HCT116 (cell line): Measurements from ENCODE around the gene UGT1A3. TPM values are rescaled to one million over a fixed set of nuclear protein-coding genes. Genes with fewer than 3 reads are reported as not detected.
A peak's percentile ranks its signal among the peaks of the same experiment; 100 is the strongest.

Source experiments
- ATAC-seq: fragments of 200-7000 bp; cut with Tn5 transposase; 2 replicates; pipeline ENCODE4 v1.9.1; 2020; ENCODE audit warnings: mild to moderate bottlenecking, moderate library complexity
- BruUV-seq: library from RNA; stranded (reverse); fragments of 400-500 nt; replicated peaks from 2 replicates; lab custom pipeline; 2021; lab: Mats Ljungman, UMichigan
- CTCF ChIA-PET: fragments of 300-600 bp; sonication (Branson Sonifier 250); formaldehyde crosslinking; loops from one replicate; lab custom pipeline; 2021; ENCODE audit warnings: antibody characterized with exemption; lab: Charles Lee
- POLR2A ChIA-PET: fragments of 300-600, 350-600 bp; sonication (Branson Sonifier 250); formaldehyde crosslinking; loops from one replicate; lab custom pipeline; 2021; ENCODE audit warnings: antibody characterized with exemption; lab: Charles Lee
- RAD21 ChIA-PET, 2 experiments: fragments of 300-600 bp; sonication (Branson Sonifier 250); formaldehyde crosslinking; loops; one replicate each; lab custom pipeline; 2023; ENCODE audit warnings: low total read pairs in 2 of 2; ENCODE audit not compliant: uncharacterized antibody in 2 of 2, unreplicated experiment in 2 of 2, low non-redundant PET in 1 of 2; lab: Charles Lee
- DNase-seq: peaks from one replicate; pipeline ENCODE4 v3.0.0-alpha.2; 2010; ENCODE audit warnings: low read depth, low spot score
- H2AFZ ChIP-seq: fragments of 200-600 bp; shearing (Covaris generic), sonication (generic); 2 replicates; pipeline ENCODE4 v1.6.1; 2017; ENCODE audit warnings: low read depth, mixed run types, mixed read lengths, antibody characterized with exemption, low read length; ENCODE audit not compliant: poor library complexity, severe bottlenecking
- H3K27ac ChIP-seq: 2 replicates; pipeline ENCODE4 v1.5.1; 2012; ENCODE audit warnings: low read depth, low read length
- H3K27me3 ChIP-seq: fragments of 200-600 bp; sonication (generic); 2 replicates; pipeline ENCODE4 v1.6.1; 2016; ENCODE audit warnings: mixed run types, low read length, mixed read lengths; ENCODE audit not compliant: insufficient read depth
- H3K36me3 ChIP-seq, 2 experiments: fragments of 200-500 bp in 1 of 2; fragments of 200-600 bp in 1 of 2; sonication (Bioruptor generic) in 1 of 2; sonication (generic) in 1 of 2; 2 replicates each; pipeline versions ENCODE4 v1.5.1 to v1.6.1; 2014 to 2016; ENCODE audit warnings: low read length in 2 of 2, inconsistent platforms in 1 of 2, mixed read lengths in 1 of 2, mixed run types in 1 of 2; ENCODE audit not compliant: insufficient read depth in 2 of 2, control insufficient read depth in 1 of 2
- H3K4me1 ChIP-seq, 2 experiments: fragments of 200-600 bp in 1 of 2; sonication (generic) in 1 of 2; 2 replicates each; pipeline versions ENCODE4 v1.5.1 to v1.6.1; 2012 to 2017; ENCODE audit warnings: low read length in 2 of 2, inconsistent platforms in 1 of 2, mild to moderate bottlenecking in 1 of 2, mixed read lengths in 1 of 2, mixed run types in 1 of 2, moderate library complexity in 1 of 2; ENCODE audit not compliant: insufficient read depth in 2 of 2, control insufficient read depth in 1 of 2
- H3K4me2 ChIP-seq: fragments of 200-600 bp; sonication (generic); 2 replicates; pipeline ENCODE4 v1.6.1; 2017; ENCODE audit warnings: mixed run types, low read length, mixed read lengths
- H3K4me3 ChIP-seq, 2 experiments: fragments of 200-600 bp in 1 of 2; sonication (generic) in 1 of 2; replicated peaks in 1 of 2; 2 replicates each; pipeline ENCODE4 v1.5.1; 2011 to 2016; ENCODE audit warnings: low read length in 2 of 2, control low read depth in 1 of 2, low read depth in 1 of 2, mild to moderate bottlenecking in 1 of 2, mixed read lengths in 1 of 2, mixed run types in 1 of 2
- H3K79me2 ChIP-seq: fragments of 200-600 bp; sonication (generic); 2 replicates; pipeline ENCODE4 v1.6.1; 2017; ENCODE audit warnings: mild to moderate bottlenecking, mixed run types, low read length, moderate library complexity, mixed read lengths; ENCODE audit not compliant: insufficient read depth
- H3K9ac ChIP-seq: fragments of 200-600 bp; sonication (generic); 2 replicates; pipeline ENCODE4 v1.6.1; 2016; ENCODE audit warnings: low read length, mixed read lengths
- H3K9me2 ChIP-seq: fragments of 200-600 bp; sonication (generic), shearing (Covaris generic); 2 replicates; pipeline ENCODE4 v1.6.1; 2017; ENCODE audit warnings: mixed run types, mild to moderate bottlenecking, moderate library complexity; ENCODE audit not compliant: insufficient read depth
- H3K9me3 ChIP-seq, 2 experiments: fragments of 200-500 bp in 1 of 2; fragments of 200-600 bp in 1 of 2; sonication (Bioruptor generic) in 1 of 2; sonication (generic) in 1 of 2; 2 replicates each; pipeline ENCODE4 v1.6.1; 2014 to 2017; ENCODE audit warnings: low read length in 2 of 2, mixed read lengths in 2 of 2, inconsistent platforms in 1 of 2, low read depth in 1 of 2, mild to moderate bottlenecking in 1 of 2, mixed run types in 1 of 2, moderate library complexity in 1 of 2; ENCODE audit not compliant: control insufficient read depth in 1 of 2, insufficient read depth in 1 of 2
- H4K20me1 ChIP-seq: fragments of 200-600 bp; sonication (generic), shearing (Covaris generic); 2 replicates; pipeline ENCODE4 v1.6.1; 2017; ENCODE audit warnings: mixed run types, mild to moderate bottlenecking, moderate library complexity; ENCODE audit not compliant: insufficient read depth
- CTCF ChIP-seq, 3 experiments: fragments of 200-600 bp in 1 of 3; sonication (generic) in 1 of 3; IDR thresholded peaks in 2 of 3; conservative IDR thresholded peaks in 1 of 3; 2 replicates each; pipeline ENCODE4 v1.5.1; 2012 to 2017; ENCODE audit warnings: low read depth in 2 of 3, low read length in 2 of 3, antibody characterized with exemption in 1 of 3, borderline replicate concordance in 1 of 3, control low read depth in 1 of 3, mild to moderate bottlenecking in 1 of 3, mixed read lengths in 1 of 3, mixed run types in 1 of 3, moderate library complexity in 1 of 3; ENCODE audit not compliant: insufficient read depth in 1 of 3
- EZH2 ChIP-seq: fragments of 200-600 bp; sonication (generic); IDR thresholded peaks from 2 replicates; pipeline ENCODE4 v1.6.1; 2017; ENCODE audit warnings: antibody characterized with exemption, mixed run types
- RAD21 ChIP-seq: IDR thresholded peaks from 2 replicates; pipeline ENCODE4 v1.6.1; 2012; ENCODE audit warnings: low read depth, mild to moderate bottlenecking
- SIN3A ChIP-seq: IDR thresholded peaks from 2 replicates; pipeline ENCODE4 v1.6.1; 2012; ENCODE audit warnings: low read depth
- intact Hi-C: fragments of 100-400 bp; cut with micrococcal nuclease; formaldehyde crosslinking; loops from 2 replicates; pipeline ENCODE4 v1.10.0; 2022
- total RNA-seq: library from RNA; stranded (reverse); gene quantifications from one replicate; pipeline ENCODE4 v1.2.1, GENCODE V29; 2021; ENCODE audit not compliant: unreplicated experiment

The UGT1A3 gene
- total RNA-seq, 1 experiment from 2014 or later, result not detected

DNA sequence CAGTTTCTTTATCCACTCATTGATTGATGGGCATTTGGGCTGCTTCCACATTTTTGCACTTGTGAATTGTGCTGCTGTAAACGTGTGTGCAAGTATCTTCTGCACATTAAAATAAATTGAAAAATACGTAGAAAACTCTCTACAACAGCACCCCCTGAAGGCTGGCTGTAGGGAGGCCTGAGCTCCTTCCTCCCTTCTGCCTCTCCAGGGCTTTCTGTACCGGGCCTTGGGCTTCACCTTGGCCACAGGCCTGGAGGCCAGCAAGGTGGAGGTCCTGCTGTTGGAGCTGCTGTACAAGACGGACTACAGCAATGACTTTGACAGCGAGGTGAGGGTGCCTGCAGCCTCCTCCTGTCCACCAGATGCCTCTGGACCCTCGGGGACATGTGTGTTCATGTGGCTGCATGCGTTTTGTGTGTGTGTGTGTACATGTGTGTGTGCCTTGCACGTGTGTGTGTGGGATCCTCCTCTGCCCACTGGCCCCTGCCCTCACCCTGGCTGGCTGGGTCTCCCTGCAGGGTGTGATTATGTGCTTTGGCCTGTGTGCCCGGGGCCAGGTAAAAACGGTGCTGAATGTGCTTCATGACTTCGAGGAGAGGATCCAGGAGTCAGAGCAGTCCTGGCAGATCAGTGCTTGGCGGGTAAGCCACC is 78.5 kb downstream of the UGT1A3 start:
- ATAC-seq (peak; percentile 73), DNase-seq (no peak)
- Histone ChIP-seq H2AFZ (no peak overlapping the region), H3K9me2 (no peaks in the 10 kb centered on the region), H3K79me2 (no peaks in the 10 kb centered on the region), H3K36me3 (no peaks in the 10 kb centered on the region), H3K9me3 (no peaks in the 10 kb centered on the region), H3K4me3 (no peak overlapping the region), H3K4me2 (no peak overlapping the region), H3K27ac (no peak overlapping the region), H4K20me1 (no peaks in the 10 kb centered on the region), H3K9ac (no peak overlapping the region), H3K27me3 (no peaks in the 10 kb centered on the region; the same call in 1 of the 2 replicates), H3K4me1 (no peaks in the 10 kb centered on the region)
- TF ChIP-seq CTCF (IDR thresholded peaks at IDR 0.05 in 2 of 3, conservative IDR thresholded peaks at IDR 0.05 in 1 of 3; ENCODE audit: borderline replicate concordance in 1 of 3, insufficient read depth in 1 of 3, low read depth in 2 of 3, low read length in 2 of 3), result peak in 2 of 3 experiments; percentile 24 to 30; a peak in 3 of 6 replicates
- peak; percentile 56 for TF ChIP-seq RAD21
- TF ChIP-seq EZH2, result no peak
- no TSS peak for BruUV-seq
- ChIA-PET POLR2A (interaction anchor here (0.6 kb wide), 1 partner anchor 19 kb away, joined by 3 read pairs; no protein-coding TSS in a partner anchor), RAD21 (no interaction called here), CTCF (no interaction called here)
- intact Hi-C loops, result no loop called here

GRCh38 chr2:233807966-233808935 is 79.4 kb downstream of the UGT1A3 start:
- no peak for DNase-seq
- ATAC-seq, result no peak
- no peaks in the 10 kb centered on the region for H3K36me3 ChIP-seq
- H3K27ac ChIP-seq, result no peak overlapping the region
- no peaks in the 10 kb centered on the region for H3K79me2 ChIP-seq
- BruUV-seq, result no TSS peak
- no peak overlapping the region for H3K4me3 ChIP-seq
- no peak for TF ChIP-seq SIN3A
- no peak overlapping the region for H3K4me2 ChIP-seq
- intact Hi-C loops, result no loop called here
- no peaks in the 10 kb centered on the region; the same call in 1 of the 2 replicates for H3K27me3 ChIP-seq
- no peak overlapping the region for H3K9ac ChIP-seq
- ChIA-PET POLR2A (no interaction called here), CTCF (no interaction called here), RAD21 (no interaction called here)
- H3K4me1 ChIP-seq, result no peaks in the 10 kb centered on the region
- no peaks in the 10 kb centered on the region for H3K9me2 ChIP-seq
- no peak overlapping the region for H2AFZ ChIP-seq
- no peaks in the 10 kb centered on the region for H4K20me1 ChIP-seq
- no peaks in the 10 kb centered on the region for H3K9me3 ChIP-seq
